ENCODE data around the gene RBM38. TPM values are rescaled to one million over a fixed set of nuclear protein-coding genes. Genes with fewer than 3 reads are reported as not detected.

The RBM38 gene
- total RNA-seq, 4 donors from 2014 or later, result 9.6 to 15.5 (median 12.8) TPM

GRCh38 chr20:57391439-57392301 lies 474 bp downstream of the RBM38 start:
- Histone ChIP-seq H3K4me1 (peaks cover 0 to 46% (median 33%) of the 10 kb centered on the region in 4 donors), H3K27ac (peak overlapping the region; percentile 86 to 98 (median 92)), H3K9me3 (no peaks in the 10 kb centered on the region), H3K36me3 (peaks cover 0 to 16% (median 0%) of the 10 kb centered on the region in 3 donors), H3K4me3 (peak overlapping the region; percentile 87 to 96 (median 89)), H3K27me3 (no peaks in the 10 kb centered on the region)
- peak in 1 of 3 donors; percentile 66 for DNase-seq
- TF ChIP-seq CTCF (IDR thresholded peaks at IDR 0.05), result no peak
- peak in 1 of 2 donors; percentile 43 for TF ChIP-seq POLR2A (IDR thresholded peaks at IDR 0.05)

GRCh38 chr20:57392512-57393271 lies 1.5 kb downstream of the RBM38 start:
- Histone ChIP-seq H3K4me1 (peaks cover 0 to 52% (median 42%) of the 10 kb centered on the region in 4 donors), H3K36me3 (peaks cover 0 to 16% (median 0%) of the 10 kb centered on the region in 3 donors), H3K9me3 (no peaks in the 10 kb centered on the region), H3K4me3 (peak overlapping the region; percentile 87 to 96 (median 89)), H3K27me3 (no peaks in the 10 kb centered on the region), H3K27ac (peak overlapping the region; percentile 86 to 98 (median 92))
- peak; percentile 67 to 95 (median 95) for DNase-seq
- no peak for TF ChIP-seq CTCF (IDR thresholded peaks at IDR 0.05)
- peak in 1 of 2 donors; percentile 14 for TF ChIP-seq POLR2A (IDR thresholded peaks at IDR 0.05)

GRCh38 chr20:57393321-57394120 lies 2.3 kb downstream of the RBM38 start:
- TF ChIP-seq POLR2A (IDR thresholded peaks at IDR 0.05) (no peak), CTCF (IDR thresholded peaks at IDR 0.05) (no peak)
- Histone ChIP-seq H3K4me1 (peaks cover 4 to 60% (median 48%) of the 10 kb centered on the region in 4 donors), H3K27me3 (no peaks in the 10 kb centered on the region), H3K36me3 (peaks cover 0 to 16% (median 0%) of the 10 kb centered on the region in 3 donors), H3K9me3 (no peaks in the 10 kb centered on the region), H3K4me3 (peak overlapping the region; percentile 87 to 96 (median 89)), H3K27ac (peak overlapping the region; percentile 86 to 98 (median 92))
- no peak for DNase-seq

- Histone ChIP-seq H3K27ac (peak overlapping the region; percentile 34 to 98 (median 87)), H3K9me3 (no peaks in the 10 kb centered on the region), H3K27me3 (no peaks in the 10 kb centered on the region), H3K36me3 (peaks cover 0 to 16% (median 0%) of the 10 kb centered on the region in 3 donors), H3K4me1 (peaks cover 4 to 68% (median 54%) of the 10 kb centered on the region in 4 donors), H3K4me3 (peak overlapping the region in 1 of 4 donors; percentile 7)
- TF ChIP-seq CTCF (IDR thresholded peaks at IDR 0.05) (no peak), POLR2A (IDR thresholded peaks at IDR 0.05) (no peak)
- peak in 1 of 3 donors; percentile 42 for DNase-seq
Observed at GRCh38 chr20:57394121-57395082, 3.2 kb downstream of the RBM38 start.

Data from Peyer's patch (tissue), 4 donors.